HG03280 (cell line): ENCODE results near the gene AGAP1.

Experiments used
- ATAC-seq: cut with Tn5 transposase; IDR thresholded peaks from one replicate; pipeline ENCODE4 v1.9.1; 2021; ENCODE audit warnings: mild to moderate bottlenecking, moderate library complexity; ENCODE audit not compliant: unreplicated experiment

The AGAP1 gene

GRCh38 chr2:236093134-236093533, 599.3 kb downstream of the AGAP1 start:
- ATAC-seq = no peak

- ATAC-seq = no peak
Observed at GRCh38 chr2:236095504-236095903, 601.7 kb downstream of the AGAP1 start.

GRCh38 chr2:236101311-236101950, 607.6 kb downstream of the AGAP1 start:
- ATAC-seq = no peak

- ATAC-seq = no peak
Observed at GRCh38 chr2:236102971-236103370, 609.1 kb downstream of the AGAP1 start.

GRCh38 chr2:236103981-236104380, 610.1 kb downstream of the AGAP1 start:
- ATAC-seq = no peak

- no peak for ATAC-seq
Observed at GRCh38 chr2:236105955-236106607, 612.2 kb downstream of the AGAP1 start.

- no peak for ATAC-seq
Observed at GRCh38 chr2:236106761-236107160, 612.9 kb downstream of the AGAP1 start.

- no peak for ATAC-seq
Observed at GRCh38 chr2:236107536-236107935, 613.7 kb downstream of the AGAP1 start.

GRCh38 chr2:236107942-236108625, 614.2 kb downstream of the AGAP1 start:
- ATAC-seq = no peak

GRCh38 chr2:236109061-236109460, 615.2 kb downstream of the AGAP1 start:
- ATAC-seq = no peak

GRCh38 chr2:236109473-236109872, 615.6 kb downstream of the AGAP1 start:
- ATAC-seq = no peak

- ATAC-seq = no peak
Observed at GRCh38 chr2:236112466-236112865, 618.6 kb downstream of the AGAP1 start.

- ATAC-seq = no peak
Observed at GRCh38 chr2:236113425-236113824, 619.6 kb downstream of the AGAP1 start.

- no peak for ATAC-seq
Observed at GRCh38 chr2:236113948-236114347, 620.1 kb downstream of the AGAP1 start.

GRCh38 chr2:236114959-236115358, 621.1 kb downstream of the AGAP1 start:
- no peak for ATAC-seq

- no peak for ATAC-seq
Observed at GRCh38 chr2:236117401-236117800, 623.6 kb downstream of the AGAP1 start.

GRCh38 chr2:236117861-236118269, 624.0 kb downstream of the AGAP1 start:
- ATAC-seq = no peak

- ATAC-seq = no peak
Observed at GRCh38 chr2:236119003-236119402, 625.2 kb downstream of the AGAP1 start.

- ATAC-seq = no peak
Observed at GRCh38 chr2:236119476-236119875, 625.6 kb downstream of the AGAP1 start.

- no peak for ATAC-seq
Observed at GRCh38 chr2:236120141-236120601, 626.3 kb downstream of the AGAP1 start.

- no peak for ATAC-seq
Observed at GRCh38 chr2:236120829-236121228, 627.0 kb downstream of the AGAP1 start.

GRCh38 chr2:236121546-236121945, 627.7 kb downstream of the AGAP1 start:
- ATAC-seq = no peak
